GM13977 (cell line): ENCODE results near the gene NSFL1C.

Source experiments
- DNase-seq: peaks from one replicate; pipeline ENCODE4 v3.0.0; 2012; ENCODE audit warnings: low spot score
- in situ Hi-C: fragments of 300-500 bp; cut with MboI; formaldehyde crosslinking; loops from one replicate; pipeline ENCODE4 v1.12.0; 2022; ENCODE audit warnings: low sequenced_read_pairs, low pct_unique_long_range_greater_than_20kb, mixed read lengths, inconsistent platforms; ENCODE audit not compliant: unreplicated experiment
- TF ChIP-seq, protein P1 (sequence below): IDR thresholded peaks from 2 replicates; pipeline ENCODE4 v1.5.1; 2012; ENCODE audit warnings: mild to moderate bottlenecking, control low read depth; ENCODE audit not compliant: insufficient read depth; ENCODE audit errors: extremely low read depth, missing control alignments

NSFL1C gene

GRCh38 chr20:1437235-1437904 is 29.3 kb downstream of the NSFL1C start:
- TF ChIP-seq, protein P1, sequence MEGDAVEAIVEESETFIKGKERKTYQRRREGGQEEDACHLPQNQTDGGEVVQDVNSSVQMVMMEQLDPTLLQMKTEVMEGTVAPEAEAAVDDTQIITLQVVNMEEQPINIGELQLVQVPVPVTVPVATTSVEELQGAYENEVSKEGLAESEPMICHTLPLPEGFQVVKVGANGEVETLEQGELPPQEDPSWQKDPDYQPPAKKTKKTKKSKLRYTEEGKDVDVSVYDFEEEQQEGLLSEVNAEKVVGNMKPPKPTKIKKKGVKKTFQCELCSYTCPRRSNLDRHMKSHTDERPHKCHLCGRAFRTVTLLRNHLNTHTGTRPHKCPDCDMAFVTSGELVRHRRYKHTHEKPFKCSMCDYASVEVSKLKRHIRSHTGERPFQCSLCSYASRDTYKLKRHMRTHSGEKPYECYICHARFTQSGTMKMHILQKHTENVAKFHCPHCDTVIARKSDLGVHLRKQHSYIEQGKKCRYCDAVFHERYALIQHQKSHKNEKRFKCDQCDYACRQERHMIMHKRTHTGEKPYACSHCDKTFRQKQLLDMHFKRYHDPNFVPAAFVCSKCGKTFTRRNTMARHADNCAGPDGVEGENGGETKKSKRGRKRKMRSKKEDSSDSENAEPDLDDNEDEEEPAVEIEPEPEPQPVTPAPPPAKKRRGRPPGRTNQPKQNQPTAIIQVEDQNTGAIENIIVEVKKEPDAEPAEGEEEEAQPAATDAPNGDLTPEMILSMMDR = peak; percentile 91
- DNase-seq = peak; percentile 75
- in situ Hi-C loops = loop anchor here (5.0 kb wide), 1 partner anchor 125 kb away; no protein-coding TSS in a partner anchor

DNA sequence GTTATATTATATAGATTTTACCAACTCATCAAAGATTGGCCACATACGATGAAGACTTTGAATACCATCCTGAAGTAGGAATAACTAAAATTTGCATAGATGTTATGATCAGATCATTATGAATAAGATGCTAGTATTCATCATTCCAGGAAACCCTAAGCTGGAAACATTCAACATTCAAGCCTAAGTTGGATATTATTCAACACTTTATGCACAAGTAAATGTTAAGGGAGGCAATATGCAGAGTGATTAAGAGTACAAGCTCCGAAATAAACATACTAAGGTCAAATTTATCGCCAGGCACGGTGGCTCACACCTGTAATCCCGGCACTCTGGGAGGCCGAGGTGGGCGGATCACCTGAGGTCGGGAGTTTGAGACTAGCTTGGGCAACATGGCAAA is 30.4 kb downstream of the NSFL1C start:
- TF ChIP-seq, protein P1 = no peak
- in situ Hi-C loops = loop anchor here (5.0 kb wide), 1 partner anchor 124 kb away; no protein-coding TSS in a partner anchor
- DNase-seq = no peak

DNA sequence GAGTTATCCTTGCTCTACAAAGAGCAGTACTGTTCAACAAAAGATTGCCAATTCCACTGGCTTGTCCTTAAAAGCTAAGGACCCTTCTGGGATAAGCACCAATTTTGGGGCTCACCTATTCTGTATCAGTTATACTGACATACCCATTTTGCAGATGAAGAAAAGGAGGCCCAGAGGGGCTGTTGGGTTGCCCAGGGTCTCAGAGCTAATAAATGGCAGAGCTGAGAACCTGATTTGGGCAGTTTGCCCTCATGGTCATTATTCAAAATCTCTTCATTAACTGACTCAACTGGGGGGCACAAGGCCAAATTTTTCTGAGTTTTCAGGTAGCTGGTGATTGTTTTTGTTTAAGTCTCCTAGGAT is 31.3 kb downstream of the NSFL1C start:
- no peak for DNase-seq
- TF ChIP-seq, protein P1 = no peak
- in situ Hi-C loops = loop anchor here (5.0 kb wide), 1 partner anchor 123 kb away; no protein-coding TSS in a partner anchor

DNA sequence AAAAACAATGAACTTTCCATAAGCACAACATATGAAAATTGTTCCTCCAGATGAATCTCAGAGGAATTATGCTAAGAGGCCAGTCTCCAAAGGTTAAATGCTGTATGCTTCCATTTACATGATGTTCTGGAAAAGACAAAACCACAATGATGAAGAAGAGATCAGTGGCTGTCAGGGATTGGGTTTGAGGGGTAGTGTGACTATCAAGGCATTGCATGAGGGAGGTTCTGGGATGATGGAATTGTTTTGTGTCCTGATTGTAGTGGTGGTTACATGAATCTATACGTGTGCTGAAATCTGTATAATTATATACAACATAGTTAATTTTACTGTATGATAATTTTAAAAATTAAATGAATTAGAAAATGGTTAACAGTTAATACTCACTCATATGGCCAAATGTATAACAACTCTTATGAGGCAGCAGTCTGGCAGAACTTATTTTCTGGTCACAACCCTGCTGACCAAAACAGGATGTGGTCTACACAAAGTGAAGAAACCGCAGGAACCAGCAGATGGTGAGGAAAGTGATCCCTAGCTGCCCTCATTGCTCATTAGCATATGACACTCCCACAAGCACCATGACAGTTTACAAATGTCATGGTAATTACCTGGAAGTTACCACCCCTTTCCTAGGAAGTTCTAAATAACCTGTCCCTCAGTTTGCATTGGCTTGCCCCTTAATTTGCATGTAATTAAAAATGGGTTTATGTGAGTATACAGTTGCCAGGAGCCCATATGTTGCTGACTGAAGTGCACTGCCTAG is 31.9 kb downstream of the NSFL1C start:
- DNase-seq = peak; percentile 55
- in situ Hi-C loops = loop anchor here (5.0 kb wide), 1 partner anchor 122 kb away; no protein-coding TSS in a partner anchor
- TF ChIP-seq, protein P1 = no peak

DNA sequence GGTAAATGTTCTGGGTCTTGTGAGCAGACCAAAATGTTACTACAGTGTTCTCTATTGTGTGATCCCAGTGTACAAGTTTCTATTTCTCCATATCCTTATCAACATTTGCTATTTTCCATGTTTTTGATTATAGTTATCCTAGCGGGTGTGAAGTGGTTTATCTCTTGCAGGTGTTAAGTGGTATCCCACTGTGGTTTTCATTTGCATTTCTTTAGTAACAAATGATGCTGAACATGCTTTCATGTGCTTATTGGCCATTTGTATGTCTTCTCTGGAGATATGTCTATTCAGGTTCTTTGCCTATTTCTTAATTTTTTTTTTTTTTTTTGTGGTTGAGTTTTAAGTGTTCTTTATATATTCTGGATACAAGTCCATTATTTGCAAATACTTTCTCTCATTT is 35.5 kb downstream of the NSFL1C start:
- in situ Hi-C loops = no loop called here
- DNase-seq = no peak

GRCh38 chr20:1430004-1430451 is 36.6 kb downstream of the NSFL1C start:
- TF ChIP-seq, protein P1 = no peak
- in situ Hi-C loops = no loop called here
- no peak for DNase-seq

More for the DNA sequence above, 35.5 kb downstream of the NSFL1C start:
- TF ChIP-seq, protein P1 = no peak
